GM08714 (cell line): ENCODE data around the gene HOXA4.

Source experiments
- H3K4me3 ChIP-seq: fragments of 200-500 bp; sonication (Bioruptor generic); 2 replicates; pipeline ENCODE4 v1.5.1; 2014; ENCODE audit warnings: mild to moderate bottlenecking, low read length, inconsistent platforms
- ZNF274 ChIP-seq: IDR thresholded peaks from 2 replicates; pipeline ENCODE4 v1.6.1; 2012; ENCODE audit warnings: mild to moderate bottlenecking, low read depth, low read length

HOXA4 gene

DNA sequence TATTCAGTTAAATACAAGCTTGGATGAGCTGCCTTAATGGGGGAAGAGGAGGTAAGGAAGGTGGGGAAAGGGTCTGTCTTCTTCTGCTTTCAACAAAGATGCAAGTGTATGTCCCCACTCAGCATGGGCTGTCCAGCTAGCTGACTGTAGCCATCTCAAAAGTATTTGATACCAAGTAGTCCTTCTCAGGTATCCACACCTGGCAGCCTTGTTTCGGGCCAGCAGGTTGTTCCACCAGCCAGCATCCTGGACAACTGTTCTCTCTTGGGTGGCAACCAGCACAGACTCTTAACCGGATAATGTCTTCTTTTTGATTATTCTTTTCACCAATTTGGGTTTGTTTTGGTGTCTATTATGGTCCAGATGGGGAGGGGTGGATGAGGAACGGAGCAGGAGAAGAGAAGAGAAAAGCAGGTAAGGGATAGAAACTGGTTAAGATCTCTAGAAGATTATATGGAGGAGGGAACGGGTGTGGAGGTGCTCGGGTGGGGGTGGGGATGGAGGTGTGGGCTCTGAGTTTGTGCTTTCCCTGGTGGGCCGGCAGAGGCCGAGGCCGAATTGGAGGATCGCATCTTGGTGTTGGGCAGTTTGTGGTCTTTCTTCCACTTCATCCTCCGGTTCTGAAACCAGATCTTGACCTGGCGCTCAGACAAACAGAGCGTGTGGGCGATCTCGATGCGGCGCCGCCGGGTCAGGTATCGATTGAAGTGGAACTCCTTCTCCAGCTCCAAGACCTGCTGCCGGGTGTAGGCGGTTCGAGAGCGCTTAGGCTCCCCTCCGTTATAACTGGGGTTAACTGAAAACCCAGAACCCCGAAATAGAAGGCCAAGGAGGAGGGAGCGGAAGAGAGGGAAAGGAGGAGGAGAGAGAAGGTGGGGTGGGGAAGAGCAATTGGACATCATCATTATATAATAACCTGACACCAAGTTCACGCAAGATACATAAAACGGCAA, 1.5 kb downstream of the HOXA4 start:
- no peak overlapping the region for H3K4me3 ChIP-seq
- TF ChIP-seq ZNF274 = no peak

GRCh38 chr7:27128034-27128433, 2.5 kb downstream of the HOXA4 start:
- no peak overlapping the region for H3K4me3 ChIP-seq
- TF ChIP-seq ZNF274 = no peak

DNA sequence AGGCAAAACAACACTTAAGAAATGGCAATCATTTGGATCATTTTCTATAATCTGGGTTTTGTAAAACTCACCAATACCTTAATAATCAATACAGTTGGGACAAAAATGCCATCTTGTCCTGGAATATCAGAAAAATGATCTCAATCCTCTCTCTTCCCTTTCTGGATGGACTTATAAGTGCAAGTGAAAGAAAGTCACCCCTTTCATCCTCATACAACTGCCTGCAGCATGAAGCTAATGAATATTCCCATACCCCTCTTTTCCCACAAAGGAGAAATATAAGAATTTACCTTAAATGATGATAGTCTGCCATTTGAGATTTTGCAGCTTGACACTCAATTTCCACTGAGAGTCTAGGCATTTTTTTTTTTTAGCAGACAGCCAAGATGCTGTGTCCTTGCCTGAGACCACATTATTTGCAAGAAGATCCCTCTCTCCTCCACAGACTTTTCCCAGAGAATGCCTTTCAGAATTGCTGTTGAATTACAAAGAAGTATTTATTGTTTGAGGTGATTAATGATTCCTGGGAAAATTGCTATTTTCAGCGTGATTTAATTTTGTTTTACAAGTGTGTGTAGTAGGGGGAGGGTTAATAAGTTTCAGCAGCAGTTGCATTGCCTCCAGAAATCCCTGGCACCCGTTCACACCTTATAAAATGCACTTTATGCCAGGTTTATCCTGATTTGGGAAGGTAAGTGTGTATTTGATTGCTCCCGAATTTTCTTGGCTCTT, 3.8 kb downstream of the HOXA4 start:
- no peak overlapping the region for H3K4me3 ChIP-seq
- TF ChIP-seq ZNF274 = no peak

DNA sequence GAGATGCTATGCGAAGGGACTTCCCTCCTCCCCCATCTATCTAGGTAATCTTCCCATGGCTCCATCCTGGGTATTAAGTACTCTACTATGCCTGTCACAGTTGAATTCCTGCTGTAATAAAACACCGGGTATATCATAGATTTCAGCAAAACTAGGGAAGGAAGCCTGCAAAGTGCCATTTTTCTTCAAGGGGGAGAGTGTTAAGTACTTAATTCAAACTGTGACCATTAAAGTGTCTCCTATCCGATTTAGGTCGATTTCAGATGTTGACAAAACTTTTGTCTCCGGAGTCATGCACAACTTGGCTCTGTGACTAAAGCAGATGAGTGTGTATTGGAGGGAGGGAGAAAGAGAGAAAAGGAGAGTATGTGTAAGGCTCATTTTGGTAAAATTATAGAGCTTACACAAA, 4.6 kb downstream of the HOXA4 start:
- no peak for TF ChIP-seq ZNF274

DNA sequence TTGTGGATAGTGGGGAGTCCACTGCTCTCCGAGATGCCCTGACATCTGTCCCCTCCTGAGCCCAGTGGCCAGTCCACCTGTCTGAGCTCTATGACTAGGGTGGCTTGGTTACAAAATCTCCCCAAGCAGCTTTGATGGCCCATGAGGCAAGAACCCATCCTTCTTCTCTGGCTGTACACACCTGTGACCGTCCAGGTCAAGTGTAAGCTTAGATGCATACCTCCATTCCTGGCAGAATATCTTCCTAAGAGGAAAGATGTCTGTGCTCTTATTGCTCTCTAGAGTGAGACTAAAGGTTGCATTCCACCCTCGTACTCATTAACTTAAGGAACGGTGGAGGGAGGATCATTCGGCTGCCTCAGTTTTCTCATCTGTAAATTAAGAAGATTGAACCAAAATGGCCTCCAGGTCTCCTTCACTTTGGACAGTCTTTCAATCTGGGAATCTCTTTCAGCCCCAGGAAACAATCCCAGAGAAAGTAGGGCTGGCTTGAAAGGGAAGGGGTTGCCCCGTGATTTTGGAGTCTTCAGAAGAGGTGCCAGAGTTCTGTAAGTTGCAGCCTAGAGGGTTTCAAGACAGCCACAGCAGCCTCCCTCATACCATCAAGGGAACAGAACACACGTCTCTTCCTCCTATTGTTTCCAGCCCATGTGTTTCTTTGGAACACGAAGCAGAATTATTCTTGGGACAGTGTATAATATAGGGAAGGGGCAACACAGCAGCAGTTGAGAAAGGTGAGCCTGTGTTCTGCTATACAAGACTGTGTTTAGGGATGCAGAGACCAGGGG, 5.5 kb downstream of the HOXA4 start:
- no peak overlapping the region for H3K4me3 ChIP-seq
- no peak for TF ChIP-seq ZNF274

More for the DNA sequence above, 4.6 kb downstream of the HOXA4 start:
- H3K4me3 ChIP-seq = no peak overlapping the region

DNA sequence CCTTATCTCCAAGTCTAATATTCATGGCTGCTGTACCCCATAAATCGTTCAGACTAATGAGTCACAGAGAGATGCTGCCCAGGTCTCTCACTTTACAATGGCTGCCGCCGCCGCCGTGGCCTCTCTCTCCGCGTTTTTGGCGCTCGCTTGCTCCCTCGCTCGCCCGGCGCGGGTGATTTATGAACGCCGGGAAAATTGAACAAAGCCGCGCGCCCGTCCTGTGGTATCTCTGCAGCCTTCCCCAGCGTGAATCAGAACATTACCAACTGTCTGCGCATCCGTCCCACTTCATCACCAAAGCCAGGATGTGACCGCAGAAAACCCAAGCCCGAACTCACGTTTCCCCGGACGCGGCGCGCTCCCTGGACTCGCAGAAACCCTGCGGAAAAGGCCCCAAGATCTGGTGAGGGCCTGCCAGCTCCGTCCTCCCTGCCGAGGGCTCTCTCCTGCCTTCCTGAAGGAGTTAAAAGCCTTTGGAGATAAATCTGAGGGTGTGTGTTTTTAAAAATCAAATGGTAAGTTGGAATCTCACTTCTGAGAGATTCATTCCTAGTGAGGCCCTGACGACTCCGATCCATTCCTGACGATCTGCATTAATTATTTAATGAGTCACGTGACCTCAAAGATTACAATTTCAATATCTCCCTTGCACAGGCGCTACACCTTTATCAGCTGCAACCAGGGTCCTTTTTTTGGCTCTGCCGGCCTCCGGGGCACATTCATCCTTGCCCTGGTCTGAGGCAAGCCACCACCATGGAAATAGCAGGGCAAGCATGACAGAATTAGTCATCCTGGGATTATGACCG, 6.3 kb downstream of the HOXA4 start:
- no peak for TF ChIP-seq ZNF274

GRCh38 chr7:27123477-27124053, 7.0 kb downstream of the HOXA4 start:
- no peak for TF ChIP-seq ZNF274

More for the DNA sequence above, 6.3 kb downstream of the HOXA4 start:
- no peak overlapping the region for H3K4me3 ChIP-seq

DNA sequence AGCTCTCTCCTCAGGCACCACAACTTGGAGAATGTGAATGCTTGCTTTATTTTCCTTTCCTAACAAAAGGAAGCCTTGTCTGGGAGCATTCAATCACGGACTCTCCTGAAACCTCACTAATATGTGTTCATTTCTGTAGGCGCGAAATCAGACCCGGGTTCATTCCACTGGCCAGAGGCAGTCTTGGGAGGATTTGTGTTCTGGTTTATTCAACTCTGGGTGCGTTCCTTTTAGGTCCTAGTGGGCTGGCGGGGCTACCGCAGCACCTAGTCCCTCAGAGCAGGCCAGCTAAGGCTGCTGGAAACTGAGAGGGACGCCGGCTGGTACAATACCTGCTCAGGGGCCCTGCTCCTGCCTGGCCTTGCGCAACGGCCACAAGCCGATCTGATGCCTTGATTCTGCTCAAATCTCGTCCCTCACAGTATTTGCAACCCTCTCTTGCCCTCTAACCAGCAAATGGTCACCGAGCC, 7.5 kb downstream of the HOXA4 start:
- TF ChIP-seq ZNF274 = no peak
- no peak overlapping the region for H3K4me3 ChIP-seq

More at GRCh38 chr7:27123477-27124053, 7.0 kb downstream of the HOXA4 start:
- H3K4me3 ChIP-seq = no peak overlapping the region

DNA sequence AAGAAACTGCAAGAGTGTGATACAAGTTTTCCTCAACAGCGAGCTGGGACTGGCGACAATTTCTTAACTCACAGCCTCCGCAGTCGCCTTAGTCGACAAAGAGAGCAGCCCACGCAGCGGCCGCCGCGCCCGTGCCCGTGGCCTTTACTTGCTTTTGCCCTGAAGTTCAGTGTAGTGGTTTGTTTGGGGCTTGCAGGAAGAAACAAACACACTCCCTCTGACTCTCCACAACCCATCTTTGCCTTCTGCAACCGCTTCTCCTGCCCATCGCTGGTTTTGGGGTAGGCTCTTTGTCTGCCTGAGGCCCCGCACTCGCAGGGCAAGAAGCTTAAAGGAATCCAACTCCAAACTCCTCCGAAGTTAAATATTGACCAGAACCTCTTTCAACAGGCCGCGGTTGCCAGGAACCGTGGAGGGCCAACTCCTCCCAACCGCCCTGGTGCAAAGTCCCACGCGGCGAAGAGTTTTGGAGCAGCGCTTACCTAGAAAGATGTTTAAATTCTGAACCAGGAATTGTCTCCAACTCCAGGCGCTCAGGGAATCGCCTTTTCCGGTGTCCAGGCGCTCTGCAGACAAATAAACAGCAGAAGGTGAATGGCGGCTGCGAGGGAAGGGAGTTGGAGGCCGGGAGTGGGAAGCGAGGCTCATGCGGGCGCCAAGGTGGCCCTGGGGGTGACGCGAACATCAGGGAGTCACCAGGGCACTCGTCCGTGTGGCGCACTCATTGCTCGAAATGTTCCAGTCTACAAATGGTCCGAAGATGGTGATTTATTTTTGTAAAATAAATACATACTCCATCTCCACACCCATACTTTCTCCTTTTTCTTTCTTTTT, 8.3 kb downstream of the HOXA4 start:
- TF ChIP-seq ZNF274 = no peak
- H3K4me3 ChIP-seq = no peak overlapping the region

GRCh38 chr7:27121684-27122076, 8.9 kb downstream of the HOXA4 start:
- H3K4me3 ChIP-seq = no peak overlapping the region
- no peak for TF ChIP-seq ZNF274

DNA sequence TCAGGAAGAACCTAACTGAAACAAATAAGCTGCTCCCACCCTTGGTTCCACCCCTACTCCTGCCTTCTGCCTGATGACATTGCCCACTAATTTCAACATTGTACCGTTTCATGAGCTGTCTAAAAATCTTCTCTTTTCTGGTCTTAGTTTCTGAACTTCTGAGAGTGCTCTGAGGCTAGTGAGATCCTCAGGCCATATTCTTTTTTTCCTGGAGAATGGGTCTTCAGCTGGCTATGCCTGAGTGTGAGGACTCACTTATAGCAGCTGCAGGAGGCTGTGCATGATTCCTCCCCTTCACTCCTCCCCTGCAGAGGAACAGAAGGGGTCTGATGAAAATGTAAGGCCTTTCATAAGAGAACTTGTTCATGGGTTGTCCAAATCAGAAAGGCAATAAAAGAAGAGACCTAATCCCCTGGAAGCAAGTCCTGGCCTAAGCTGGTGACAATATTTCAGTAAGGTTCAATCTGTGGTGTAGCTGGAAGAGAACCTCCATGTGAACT, 11.1 kb downstream of the HOXA4 start:
- TF ChIP-seq ZNF274 = no peak
- H3K4me3 ChIP-seq = no peak overlapping the region

DNA sequence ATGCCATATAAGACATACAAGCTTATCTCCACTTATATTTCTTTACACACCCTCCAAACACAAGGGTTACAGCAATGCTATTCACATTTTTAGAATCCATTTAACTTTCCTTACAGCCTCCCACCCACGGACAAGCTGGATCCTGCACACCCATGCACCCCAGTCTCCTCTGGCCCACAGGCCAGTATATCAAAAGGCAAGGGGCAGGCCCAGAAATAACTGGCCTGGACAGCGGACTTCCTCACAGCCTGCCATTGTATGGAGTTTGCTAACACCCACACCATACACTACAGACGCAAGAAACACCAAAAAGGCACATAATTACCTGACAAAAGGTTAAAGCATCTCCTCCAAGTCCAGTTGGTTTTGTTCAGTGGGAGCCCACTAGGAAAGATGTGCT, 12.0 kb downstream of the HOXA4 start:
- no peak overlapping the region for H3K4me3 ChIP-seq

More for the DNA sequence above, 12.0 kb downstream of the HOXA4 start:
- TF ChIP-seq ZNF274 = no peak
